Left lobe of liver (tissue), 2 donors: ENCODE data around the gene RBM15B. TPM values are rescaled to one million over a fixed set of nuclear protein-coding genes. Genes with fewer than 3 reads are reported as not detected.

Experiments
- ATAC-seq: fragments of 200-7000 bp; cut with Tn5 transposase; one replicate; pipeline ENCODE4 v1.9.1; 2020; ENCODE audit warnings: mild to moderate bottlenecking, moderate library complexity
- DNase-seq: peaks from one replicate; pipeline ENCODE4 v3.0.0-alpha.2; 2020; ENCODE audit warnings: low spot score
- total RNA-seq: library from RNA; stranded (reverse); gene quantifications from one replicate; pipeline ENCODE4 v1.2.1, GENCODE V29; 2021
- donor health status: DM: no; HTN: no; CAD: no; lungs with moderate emphysema.
- donor health status: DM: no; HTN: yes; CAD: no.

RBM15B gene
- total RNA-seq, 1 donor from 2014 or later, result 10.3 TPM

GRCh38 chr3:51441282-51442030, 50.4 kb downstream of the RBM15B start:
- no peak for DNase-seq
- no peak for ATAC-seq

GRCh38 chr3:51445544-51446280, 54.6 kb downstream of the RBM15B start:
- ATAC-seq (peak; percentile 70), DNase-seq (no peak)

Other genes starting within 250 kb of the RBM15B start
- gene MANF, start 6.0 kb upstream of the RBM15B start, total RNA-seq, result 80.9 TPM
- 8.8 TPM for gene DCAF1, start 108.7 kb downstream of the RBM15B start, total RNA-seq
- 22.7 TPM for gene RAD54L2, start 147.4 kb downstream of the RBM15B start, total RNA-seq